ENCODE data around the gene MBD6.

MBD6 gene

GRCh38 chr12:57576613-57577160 is 54.1 kb downstream of the MBD6 start:
- no peak for DNase-seq (ENCODE audit: low spot score)

DNA sequence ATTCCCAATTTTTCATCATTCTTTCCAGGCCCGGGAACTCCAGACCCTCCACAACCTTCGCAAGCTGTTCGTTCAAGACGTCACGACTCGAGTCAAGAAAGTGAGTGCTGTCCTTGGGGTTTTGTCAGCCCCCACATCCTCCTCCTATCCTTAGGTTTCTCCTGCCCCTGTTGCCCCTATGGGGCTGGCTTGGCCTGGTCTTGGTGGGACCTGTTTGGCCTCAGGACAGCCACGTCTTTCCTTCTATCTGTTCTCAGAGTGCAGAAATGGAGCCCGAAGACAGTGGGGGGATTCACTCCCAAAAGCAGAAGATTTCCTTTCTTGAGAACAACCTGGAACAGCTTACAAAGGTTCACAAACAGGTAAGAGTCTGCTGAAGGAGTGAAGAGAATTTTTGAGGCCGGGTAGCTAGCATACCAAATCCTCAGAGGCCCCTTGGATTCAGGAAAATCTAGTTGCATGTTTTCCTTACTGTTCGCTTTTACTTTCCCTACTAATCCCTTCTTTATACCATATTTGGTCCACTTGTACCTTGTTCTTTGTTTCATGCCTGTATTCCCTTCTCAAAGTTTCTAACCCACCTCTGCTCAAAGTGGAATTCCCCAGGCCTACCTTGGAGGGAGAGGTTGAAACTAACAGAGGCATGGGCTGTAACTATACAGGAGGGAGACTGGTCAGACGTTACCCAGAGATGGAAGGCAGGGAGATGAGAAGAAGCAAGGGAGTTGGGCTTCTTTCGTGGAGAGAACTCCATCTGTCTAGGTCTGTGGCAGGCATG is 55.5 kb downstream of the MBD6 start:
- DNase-seq (ENCODE audit: low spot score), result no peak

DNA sequence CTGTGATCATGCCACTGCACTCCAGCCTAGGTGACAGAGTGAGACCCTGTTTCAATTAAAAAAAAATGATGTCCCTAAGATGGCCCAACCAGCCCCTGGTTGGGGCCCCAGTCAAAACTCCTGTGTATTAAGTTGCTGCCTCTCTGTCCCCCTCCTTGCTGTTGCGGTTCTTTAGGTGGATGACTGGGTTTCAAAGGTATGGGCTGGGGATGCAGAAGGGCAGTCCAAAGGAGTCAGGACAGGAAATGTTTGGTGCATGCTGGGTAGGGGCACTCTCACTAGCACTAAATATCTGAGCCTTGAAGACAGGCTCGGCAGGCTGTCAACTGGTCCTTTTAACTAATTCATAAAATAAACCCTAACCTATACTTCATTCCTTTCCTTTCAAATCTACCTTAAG is 56.4 kb downstream of the MBD6 start:
- DNase-seq (ENCODE audit: low spot score), result no peak
